GM12873 (cell line): ENCODE results near the gene PCCA.

Source experiments
- CTCF ChIP-seq: IDR thresholded peaks from 2 replicates; pipeline ENCODE4 v1.5.1; 2012; ENCODE audit warnings: low read depth, mild to moderate bottlenecking, moderate library complexity, low read length, control low read depth; ENCODE audit not compliant: insufficient read depth; ENCODE audit errors: missing control alignments

Gene PCCA

GRCh38 chr13:100478107-100478809, 389.4 kb downstream of the PCCA start:
- no peak for TF ChIP-seq CTCF

- TF ChIP-seq CTCF: no peak
Observed at GRCh38 chr13:100480676-100481075, 391.8 kb downstream of the PCCA start.

GRCh38 chr13:100483139-100483538, 394.2 kb downstream of the PCCA start:
- TF ChIP-seq CTCF: no peak

GRCh38 chr13:100483841-100484381, 395.0 kb downstream of the PCCA start:
- no peak for TF ChIP-seq CTCF

- no peak for TF ChIP-seq CTCF
Observed at GRCh38 chr13:100484702-100485101, 395.8 kb downstream of the PCCA start.

GRCh38 chr13:100485265-100485664, 396.4 kb downstream of the PCCA start:
- TF ChIP-seq CTCF: no peak

- TF ChIP-seq CTCF: no peak
Observed at GRCh38 chr13:100490692-100491091, 401.8 kb downstream of the PCCA start.
